UCSD-AML1 (cell line): ENCODE results near the gene KCP.

ENCODE experiments used
- DNase-seq: peaks from one replicate; lab custom pipeline; 2025; ENCODE audit not compliant: unreplicated experiment; lab: John Stamatoyannopoulos, UW

KCP gene

DNA sequence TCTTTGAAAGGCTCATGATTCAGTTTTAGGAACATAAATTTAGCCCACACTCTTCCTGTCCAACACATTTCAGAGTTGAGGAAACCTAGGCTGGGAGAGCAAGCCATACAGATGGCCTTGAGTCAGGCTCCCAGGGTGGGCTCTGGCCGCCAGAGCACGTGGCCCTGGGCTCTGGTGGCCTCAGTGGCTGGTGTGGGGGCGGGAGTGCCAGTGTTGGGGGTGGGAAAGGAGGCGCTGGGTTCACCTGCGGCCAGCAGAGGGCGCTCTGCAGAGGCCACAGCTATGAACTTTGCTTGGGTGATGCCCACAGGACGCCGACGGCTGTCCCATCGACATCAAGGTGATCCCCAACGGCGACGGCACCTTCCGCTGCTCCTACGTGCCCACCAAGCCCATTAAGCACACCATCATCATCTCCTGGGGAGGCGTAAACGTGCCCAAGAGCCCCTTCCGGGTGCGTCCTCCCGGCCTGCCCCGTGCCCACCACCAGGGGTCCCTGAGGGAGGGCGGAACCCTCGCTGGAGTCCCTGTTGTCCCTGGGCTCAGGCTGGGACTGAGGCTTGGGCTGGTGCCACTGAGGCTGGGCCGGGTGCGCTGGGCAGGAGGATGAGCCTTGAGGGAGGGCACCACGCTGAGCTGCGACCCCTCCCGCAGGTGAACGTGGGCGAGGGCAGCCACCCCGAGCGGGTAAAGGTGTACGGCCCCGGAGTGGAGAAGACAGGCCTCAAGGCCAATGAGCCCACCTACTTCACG, 68.4 kb downstream of the KCP start:
- peak; percentile 36 for DNase-seq

DNA sequence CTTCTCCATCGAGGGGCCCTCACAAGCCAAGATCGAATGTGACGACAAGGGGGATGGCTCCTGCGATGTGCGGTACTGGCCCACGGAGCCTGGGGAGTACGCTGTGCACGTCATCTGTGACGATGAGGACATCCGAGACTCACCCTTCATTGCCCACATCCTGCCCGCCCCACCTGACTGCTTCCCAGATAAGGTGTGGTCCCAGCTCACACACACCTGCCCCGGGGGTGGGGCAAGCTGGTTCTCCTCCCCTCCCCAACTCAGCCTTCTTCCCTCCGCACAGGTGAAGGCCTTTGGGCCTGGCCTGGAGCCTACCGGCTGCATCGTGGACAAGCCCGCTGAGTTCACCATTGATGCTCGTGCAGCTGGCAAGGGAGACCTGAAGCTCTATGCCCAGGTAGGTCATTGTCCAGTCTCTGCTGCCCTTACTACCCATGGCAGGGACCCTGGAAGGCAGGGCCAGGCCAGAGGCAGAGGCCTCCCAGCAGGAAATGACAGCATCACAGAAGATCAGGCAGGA, 69.3 kb downstream of the KCP start:
- no peak for DNase-seq

DNA sequence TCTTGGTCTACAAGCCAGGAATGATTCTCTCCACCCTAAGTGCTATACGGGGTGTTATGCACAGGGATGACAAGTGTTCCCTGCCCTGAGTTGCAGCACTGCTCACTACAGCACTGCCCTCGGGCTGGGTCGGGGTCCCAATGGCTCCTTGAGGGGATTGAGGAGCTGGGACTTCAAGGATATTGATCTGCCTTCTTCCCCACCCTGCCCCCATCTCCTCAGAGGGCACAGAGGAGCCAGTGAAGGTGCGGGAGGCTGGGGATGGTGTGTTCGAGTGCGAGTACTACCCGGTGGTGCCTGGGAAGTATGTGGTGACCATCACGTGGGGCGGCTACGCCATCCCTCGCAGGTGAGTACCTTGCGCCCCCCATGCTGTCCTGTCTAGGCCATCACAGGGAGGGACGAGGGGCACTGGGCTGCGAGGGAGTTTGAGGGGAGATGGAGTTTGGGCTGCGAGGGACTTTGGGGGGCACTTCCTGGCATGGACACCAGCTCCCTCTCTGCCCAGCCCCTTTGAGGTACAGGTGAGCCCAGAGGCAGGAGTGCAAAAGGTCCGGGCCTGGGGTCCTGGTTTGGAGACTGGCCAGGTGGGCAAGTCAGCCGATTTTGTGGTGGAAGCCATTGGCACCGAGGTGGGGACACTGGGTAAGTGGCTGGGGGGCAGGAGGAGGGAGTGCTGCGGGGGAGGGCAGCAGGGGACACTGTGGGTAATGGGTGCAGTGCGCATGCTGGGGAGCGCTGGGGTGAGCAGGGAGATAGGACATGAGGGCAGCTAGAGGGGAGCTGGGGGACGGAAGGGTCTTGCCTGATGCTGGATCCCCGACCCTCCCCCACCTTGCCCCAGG, 70.0 kb downstream of the KCP start:
- DNase-seq, result no peak

DNA sequence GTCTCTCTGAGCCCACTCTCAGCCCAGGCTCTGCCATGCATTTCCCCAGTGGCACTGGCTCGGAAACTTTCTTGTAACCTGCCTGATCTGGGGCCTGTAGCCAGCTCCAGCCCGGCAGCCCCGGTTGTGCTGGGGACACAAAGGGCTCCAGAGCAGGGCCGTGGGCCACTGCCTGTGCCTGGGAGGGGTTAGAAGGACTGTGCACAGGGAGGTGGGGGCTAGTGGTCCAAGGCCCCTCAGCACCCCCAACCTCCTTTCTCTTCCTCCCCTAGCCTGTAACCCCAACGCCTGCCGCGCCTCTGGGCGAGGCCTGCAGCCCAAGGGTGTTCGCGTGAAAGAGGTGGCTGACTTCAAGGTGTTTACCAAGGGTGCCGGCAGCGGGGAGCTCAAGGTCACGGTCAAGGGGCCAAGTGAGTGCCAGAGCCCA, 70.7 kb downstream of the KCP start:
- DNase-seq, result no peak

DNA sequence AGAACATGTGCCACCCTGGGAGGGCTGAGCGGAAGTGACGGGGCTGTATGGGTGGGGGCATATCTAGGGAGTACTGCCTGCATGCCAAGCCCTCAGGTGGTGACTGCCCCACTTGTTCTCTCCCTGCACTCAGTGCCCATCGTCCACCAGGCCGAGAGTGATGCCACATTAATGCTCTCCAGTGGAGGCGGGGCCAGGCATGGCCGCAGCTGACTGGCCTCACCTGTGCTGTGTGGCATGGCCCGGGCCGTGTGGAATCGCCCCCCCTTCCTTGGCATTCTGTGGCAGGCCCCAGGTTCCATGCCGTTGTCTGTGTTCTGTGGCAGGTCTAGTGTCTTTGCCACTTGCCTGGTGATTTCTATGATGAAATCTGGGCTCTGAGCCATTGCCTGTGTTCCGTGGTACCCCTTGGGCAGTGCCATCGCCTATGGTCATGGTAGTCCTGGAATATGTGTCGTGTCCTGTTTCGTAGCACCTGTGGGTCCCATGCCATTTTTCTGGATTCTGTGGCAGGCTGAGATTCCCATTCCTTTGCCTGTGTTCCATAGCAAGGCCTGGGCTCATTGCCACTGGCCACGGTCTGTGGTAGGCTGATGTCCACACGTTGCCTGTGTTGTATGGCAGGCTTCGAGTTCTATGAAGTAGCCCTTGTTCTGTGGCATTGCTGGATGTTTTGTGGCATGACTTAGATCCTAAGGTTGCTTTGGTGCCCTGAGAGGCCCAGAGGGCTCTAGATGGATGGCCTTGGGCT, 71.4 kb downstream of the KCP start:
- DNase-seq, result no peak

DNA sequence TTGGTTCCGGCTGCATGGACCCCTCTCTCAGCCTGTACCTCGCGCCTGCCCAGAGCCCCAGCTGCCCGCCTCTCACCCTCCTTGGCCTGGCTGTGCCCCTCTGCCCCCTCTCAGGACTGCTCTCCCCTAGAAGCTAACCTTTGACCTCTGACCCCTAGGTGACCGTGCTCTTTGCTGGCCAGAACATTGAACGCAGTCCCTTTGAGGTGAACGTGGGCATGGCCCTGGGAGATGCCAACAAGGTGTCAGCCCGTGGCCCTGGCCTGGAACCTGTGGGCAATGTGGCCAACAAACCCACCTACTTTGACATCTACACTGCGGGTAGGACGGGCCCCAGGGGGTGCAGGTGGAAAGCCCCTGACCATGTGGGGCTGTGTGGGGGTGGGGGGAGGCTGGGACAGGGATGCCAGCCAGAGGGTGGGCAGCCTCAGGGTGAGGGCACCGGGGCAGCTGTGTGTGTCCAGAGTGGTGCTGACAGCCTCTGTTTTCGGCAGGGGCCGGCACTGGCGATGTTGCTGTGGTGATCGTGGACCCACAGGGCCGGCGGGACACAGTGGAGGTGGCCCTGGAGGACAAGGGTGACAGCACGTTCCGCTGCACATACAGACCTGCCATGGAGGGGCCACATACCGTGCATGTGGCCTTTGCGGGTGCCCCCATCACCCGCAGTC, 72.3 kb downstream of the KCP start:
- no peak for DNase-seq

DNA sequence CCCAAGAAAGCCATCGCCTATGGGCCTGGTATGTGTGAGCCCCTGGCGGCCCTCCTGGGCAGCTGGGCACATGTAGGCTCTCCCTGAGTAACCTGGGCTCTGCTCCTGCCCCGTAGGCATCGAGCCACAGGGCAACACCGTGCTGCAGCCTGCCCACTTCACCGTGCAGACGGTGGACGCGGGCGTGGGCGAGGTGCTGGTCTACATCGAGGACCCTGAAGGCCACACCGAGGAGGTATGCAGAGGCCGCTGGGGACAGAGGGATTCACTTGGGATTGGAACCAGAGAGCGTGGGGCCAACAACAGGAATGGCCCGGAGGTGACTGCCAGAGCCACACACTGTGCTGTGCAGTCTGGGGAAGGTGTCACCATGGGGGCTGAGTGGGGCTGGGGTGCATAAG, 73.0 kb downstream of the KCP start:
- DNase-seq, result no peak

DNA sequence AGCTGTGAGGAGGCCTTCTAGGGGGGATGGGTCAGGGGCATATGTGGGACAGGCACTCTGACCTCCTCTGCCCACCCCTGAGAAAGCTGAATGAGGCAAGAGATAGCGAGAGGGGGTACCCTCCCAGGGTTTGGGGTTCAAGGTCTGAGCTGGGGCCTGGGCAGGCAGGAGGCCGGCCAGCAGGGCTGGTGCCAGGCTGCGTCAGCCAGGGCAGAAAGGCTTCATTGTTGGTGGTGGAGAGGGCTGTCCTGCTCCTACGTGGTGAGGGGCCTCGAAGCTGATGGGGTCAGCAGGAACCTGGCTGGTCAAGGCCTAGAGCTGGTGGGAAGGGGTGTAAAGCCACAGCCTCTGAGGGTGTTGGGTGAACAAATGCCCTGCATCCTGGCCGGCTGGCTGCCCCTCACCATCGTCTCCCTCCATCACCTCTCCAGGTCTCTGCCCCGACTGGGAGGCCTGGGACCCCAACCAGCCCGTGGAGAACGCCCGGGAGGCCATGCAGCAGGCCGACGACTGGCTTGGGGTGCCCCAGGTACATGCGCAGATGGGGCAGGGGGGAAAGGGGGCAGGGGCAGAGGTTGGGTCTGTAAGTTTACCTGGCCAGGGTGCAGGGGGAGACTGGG, 73.7 kb downstream of the KCP start:
- DNase-seq, result no peak

DNA sequence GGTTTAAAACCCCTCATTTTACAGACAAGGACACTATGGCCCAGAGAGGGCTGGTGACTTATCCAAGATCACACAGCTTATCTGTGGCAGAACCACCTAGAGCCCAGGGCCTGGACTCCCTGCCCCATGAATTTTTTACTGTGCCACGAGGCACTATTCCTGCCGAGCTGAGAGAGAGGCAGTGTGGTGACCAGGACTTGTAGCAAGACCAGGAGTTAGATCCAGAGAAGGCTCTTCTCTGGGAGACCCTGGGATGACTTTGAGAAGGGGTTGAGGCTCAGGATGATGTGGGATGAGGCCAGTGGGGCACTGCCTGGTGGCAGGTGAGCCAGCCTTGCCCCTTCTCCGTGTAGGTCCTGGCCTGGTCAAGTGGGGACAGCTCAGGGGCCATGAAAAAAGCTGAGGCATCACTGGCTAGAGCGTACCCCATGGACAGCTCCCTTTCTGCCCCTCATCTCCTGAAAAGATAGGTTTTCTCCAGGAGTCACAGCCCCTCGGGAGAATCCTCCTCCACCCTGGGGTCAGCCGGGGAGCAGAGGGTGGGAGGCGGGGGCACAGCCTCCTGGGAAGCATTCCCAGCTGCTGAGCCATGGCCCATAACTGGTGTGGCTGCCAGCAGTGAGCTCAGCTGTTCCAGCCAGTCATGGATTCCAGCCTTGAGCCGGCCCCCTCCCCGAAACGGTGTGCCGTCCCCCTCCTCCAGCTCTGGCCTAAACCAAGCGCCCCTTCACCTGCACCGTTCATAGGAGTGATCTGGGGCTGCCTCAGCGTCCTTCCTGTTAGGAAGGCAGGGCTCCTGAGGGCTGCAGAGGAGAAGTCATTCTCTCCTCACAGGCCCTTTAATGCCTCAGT, 74.5 kb downstream of the KCP start:
- no peak for DNase-seq

DNA sequence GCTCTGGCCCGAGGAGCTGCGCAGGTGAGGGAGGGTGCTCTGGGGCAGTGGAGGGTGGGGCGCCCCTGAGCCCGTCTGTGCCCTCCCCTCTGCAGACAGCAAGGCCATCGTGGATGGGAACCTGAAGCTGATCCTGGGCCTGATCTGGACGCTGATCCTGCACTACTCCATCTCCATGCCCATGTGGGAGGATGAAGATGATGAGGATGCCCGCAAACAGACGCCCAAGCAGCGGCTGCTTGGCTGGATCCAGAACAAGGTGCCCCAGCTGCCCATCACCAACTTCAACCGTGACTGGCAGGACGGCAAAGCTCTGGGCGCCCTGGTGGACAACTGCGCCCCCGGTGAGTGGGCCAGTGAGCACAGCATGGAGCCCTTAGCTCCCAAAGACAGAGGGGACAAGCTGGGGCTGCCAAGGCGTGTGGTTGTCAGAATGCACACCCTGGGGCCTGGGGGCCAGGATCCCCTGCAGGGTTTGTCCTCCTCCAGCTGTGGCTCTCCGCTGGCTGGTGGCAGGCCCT, 75.2 kb downstream of the KCP start:
- no peak for DNase-seq

DNA sequence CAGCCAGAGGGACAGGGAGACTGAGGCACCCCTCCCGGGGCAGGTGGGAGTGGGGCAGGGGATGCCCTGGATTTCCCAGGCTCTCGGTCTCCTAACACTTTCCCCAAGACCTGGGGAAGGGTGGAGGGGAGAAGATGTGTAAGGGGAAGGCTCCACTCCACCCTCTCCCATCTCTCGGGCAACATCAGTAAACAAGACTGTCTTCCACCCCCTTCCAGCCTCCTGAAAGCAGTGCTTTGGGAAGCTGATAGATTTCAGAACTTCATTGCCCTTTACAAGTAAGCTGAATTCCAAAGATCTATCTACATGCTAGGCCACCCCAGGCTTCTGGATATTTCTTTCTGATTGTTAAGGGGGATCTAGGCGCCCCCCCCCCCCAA, 76.6 kb downstream of the KCP start:
- DNase-seq, result no peak

DNA sequence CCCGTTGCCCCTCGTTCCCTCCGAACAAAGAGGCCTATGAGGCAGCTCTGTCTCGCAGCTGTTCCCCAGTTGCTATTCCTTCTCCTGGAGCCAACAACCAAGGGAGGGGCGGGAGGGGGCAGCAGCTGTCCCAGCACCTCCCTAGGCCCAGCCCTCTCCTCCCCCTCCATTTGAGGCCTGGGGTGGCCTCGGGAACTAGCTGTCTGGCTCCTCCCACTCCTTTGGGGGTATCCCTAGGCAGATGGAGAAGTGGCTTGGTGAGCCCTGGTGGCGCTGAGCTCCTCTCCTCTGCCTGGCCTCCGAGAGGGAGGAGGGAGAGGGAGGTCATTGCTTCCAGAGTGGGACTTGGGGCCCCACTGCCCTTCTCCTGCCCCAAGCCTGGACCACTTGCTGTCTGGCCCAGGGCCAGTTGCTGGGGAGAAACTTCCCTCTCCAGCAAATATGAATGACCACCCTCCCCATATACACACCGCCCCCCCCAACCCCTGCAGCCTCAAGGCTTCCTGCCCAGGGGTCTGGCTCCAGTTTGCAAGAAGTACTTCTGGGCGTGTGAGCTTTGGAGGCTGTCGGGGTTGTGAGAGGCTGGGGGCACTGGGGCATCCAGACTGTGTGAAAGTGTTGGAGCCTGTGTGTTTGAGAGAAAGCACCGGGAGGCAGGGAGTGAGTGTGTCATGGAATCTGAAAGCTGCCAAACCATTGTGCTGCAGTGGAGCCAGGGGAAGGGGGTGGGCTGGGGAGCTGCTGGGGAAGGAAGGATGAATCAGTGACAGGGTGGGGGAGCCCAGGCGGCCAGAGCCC, 77.2 kb downstream of the KCP start:
- peak; percentile 16 for DNase-seq

DNA sequence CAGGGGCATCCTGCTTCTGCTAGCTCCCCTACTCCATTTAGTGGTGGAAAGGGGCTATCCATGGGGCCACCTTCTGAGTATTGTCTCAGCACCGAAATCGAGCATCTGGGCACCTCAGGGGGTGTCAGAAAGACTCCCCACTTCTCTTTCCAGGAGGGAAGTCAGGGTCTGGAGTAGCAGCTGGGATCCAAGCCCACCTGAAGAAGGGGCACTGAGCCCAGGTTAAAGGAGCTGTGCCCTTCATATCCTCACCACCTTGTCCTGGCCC, 77.7 kb downstream of the KCP start:
- DNase-seq, result no peak

DNA sequence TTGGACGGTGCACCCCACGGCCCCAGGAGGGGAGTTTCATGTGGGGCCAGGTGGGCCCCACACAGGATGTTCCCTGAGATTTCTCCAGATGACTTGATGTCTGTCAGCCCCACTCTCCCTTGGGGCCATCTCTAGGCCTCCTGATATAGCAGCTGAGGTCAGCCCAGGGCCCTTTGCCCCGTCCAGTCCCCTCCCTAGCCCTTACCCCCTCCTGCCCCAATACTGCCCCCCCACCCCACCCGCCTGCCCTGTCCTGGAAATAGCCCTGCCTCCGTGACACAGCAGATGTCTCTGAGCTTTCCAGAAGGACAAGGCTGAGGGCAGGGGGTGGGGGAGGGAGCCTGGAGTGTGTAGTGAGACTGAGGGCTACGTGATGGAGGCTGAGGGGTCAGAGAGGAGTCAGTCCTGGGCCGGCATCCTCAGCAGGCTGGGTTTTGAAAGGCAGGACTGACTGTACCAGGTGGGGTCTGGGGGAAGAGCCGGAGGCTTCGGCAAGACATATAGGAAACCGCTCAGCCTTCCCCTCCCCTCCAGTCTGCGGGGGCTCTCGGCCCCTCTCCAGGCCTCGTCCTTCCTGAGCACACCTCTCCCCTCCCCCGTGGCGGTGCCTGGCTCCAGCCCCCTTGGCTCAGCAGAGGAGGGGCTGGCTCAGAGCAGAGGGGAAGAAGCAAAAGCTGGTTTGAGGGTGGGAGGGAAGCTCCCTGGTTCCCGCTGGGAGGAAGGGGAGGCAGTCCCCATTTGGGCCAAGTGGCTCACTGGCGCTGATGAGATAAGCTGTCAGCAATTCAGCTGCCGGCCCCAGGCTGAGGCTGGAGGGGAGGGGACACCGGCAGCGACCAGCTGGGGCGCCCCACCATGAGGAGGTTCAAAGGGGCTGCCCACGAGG, 78.3 kb downstream of the KCP start:
- DNase-seq, result no peak

DNA sequence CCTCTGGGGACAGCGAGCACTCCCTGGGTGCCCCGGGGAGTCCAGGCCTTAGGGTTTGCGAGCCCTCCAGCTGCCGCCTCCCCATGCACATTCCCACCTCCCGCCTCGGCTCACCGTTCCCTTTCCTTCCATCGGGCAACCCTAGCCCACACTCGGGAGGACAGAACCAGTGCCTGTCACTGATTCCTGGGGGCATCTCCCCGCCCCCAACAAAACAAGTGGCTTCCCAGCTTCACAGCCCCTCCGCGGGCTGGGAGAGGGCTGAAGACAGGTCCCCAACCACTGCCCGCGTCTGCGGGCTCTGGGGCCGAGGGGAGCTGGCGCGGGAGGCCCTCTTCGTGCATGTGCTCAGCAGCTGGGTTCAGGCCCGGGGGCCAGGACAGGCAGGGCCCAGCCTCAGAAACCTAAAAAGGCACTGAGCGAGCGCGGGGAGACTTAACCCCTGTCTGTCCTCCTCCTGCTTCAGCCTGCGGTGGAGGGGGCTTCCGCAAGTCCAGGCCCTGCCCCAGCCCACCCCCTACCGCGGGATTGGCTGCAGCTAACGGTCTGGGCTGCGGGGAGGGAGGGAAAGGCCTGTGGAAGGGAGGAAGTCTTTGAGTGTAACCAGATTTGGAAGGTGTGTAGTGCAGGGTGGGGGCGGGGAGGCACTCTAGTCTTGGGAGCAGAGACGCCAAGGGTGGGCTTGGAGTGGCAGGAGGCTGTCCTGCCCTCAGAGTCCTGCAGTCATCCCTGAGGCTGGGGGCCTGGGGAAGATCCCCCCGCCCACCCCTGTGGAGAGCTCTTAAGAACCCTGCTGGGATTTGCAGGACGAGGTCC, 79.1 kb downstream of the KCP start:
- peak; percentile 13 for DNase-seq

DNA sequence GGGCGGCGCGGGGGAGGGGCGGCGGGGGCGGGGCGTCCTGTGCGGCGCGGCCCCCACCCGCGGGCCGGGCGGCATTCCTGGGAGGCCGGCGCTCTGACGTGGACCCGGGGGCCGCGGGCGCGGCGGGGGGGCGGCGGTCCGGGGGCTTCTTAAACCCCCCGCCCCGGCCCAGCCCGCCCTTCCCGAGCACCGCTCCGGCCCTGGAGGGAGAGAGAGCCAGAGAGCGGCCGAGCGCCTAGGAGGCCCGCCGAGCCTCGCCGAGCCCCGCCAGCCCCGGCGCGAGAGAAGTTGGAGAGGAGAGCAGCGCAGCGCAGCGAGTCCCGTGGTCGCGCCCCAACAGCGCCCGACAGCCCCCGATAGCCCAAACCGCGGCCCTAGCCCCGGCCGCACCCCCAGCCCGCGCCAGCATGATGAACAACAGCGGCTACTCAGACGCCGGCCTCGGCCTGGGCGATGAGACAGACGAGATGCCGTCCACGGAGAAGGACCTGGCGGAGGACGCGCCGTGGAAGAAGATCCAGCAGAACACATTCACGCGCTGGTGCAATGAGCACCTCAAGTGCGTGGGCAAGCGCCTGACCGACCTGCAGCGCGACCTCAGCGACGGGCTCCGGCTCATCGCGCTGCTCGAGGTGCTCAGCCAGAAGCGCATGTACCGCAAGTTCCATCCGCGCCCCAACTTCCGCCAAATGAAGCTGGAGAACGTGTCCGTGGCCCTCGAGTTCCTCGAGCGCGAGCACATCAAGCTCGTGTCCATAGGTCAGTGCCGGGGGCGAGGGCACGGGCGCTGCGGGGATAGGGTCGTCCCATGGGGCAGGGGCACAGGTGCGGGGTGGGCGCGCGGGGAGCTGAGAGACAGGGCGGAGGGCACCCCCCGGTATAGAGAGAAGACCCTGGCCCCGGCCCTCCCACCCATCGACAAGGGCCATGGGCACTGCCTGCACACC, 80.0 kb downstream of the KCP start, which contains the start of gene FLNC:
Gene FLNC (plus strand): TSS at position 176 of the 947 bp plus-strand sequence. CDS start 232 bp downstream, at position 408.
- no peak for DNase-seq
